Neural progenitor cell (in vitro differentiated cells): Measurements from ENCODE around the gene TNNT3. TPM values are rescaled to one million over a fixed set of nuclear protein-coding genes. Genes with fewer than 3 reads are reported as not detected.

ENCODE experiments used
- DNase-seq: peaks from one replicate; pipeline ENCODE4 v3.0.0-alpha.2; 2016; ENCODE audit warnings: low spot score
- H2AFZ ChIP-seq: fragments of 200-600 bp; sonication (generic); replicated peaks from 2 replicates; pipeline ENCODE4 v1.6.1; 2016; ENCODE audit warnings: antibody characterized with exemption
- H3F3A ChIP-seq: fragments of 200-600 bp; sonication (generic); 2 replicates; pipeline ENCODE4 v1.6.1; 2016; ENCODE audit warnings: antibody characterized with exemption, low read depth
- H3K27ac ChIP-seq: fragments of 200-600 bp; sonication (generic); 2 replicates; pipeline ENCODE4 v1.5.1; 2016; ENCODE audit warnings: mild to moderate bottlenecking
- H3K27me3 ChIP-seq: fragments of 200-600 bp; sonication (generic); 2 replicates; pipeline ENCODE4 v1.6.1; 2016; ENCODE audit warnings: mild to moderate bottlenecking, moderate library complexity
- H3K36me3 ChIP-seq: fragments of 200-600 bp; sonication (generic); 2 replicates; pipeline ENCODE4 v1.5.1; 2016
- H3K4me1 ChIP-seq: fragments of 200-600 bp; sonication (generic); 2 replicates; pipeline ENCODE4 v1.6.1; 2016; ENCODE audit warnings: mixed run types
- H3K4me2 ChIP-seq: fragments of 200-600 bp; sonication (generic); 2 replicates; pipeline ENCODE4 v1.6.1; 2016
- H3K4me3 ChIP-seq: fragments of 200-600 bp; sonication (generic); 2 replicates; pipeline ENCODE4 v1.5.1; 2016
- H3K79me2 ChIP-seq: fragments of 200-600 bp; sonication (generic); 2 replicates; pipeline ENCODE4 v1.6.1; 2016; ENCODE audit warnings: low read depth
- H3K9ac ChIP-seq: fragments of 200-600 bp; sonication (generic); 2 replicates; pipeline ENCODE4 v1.6.1; 2016
- H3K9me3 ChIP-seq: fragments of 200-600 bp; sonication (generic); 2 replicates; pipeline ENCODE4 v1.5.1; 2016; ENCODE audit warnings: low read depth
- H4K20me1 ChIP-seq: fragments of 200-600 bp; sonication (generic); 2 replicates; pipeline ENCODE4 v1.6.1; 2016; ENCODE audit warnings: low read depth
- H3K27ac Mint-ChIP-seq: 3 replicates; pipeline ENCODE4 v1.8.0; 2021; ENCODE audit warnings: mixed read lengths
- H3K27me3 Mint-ChIP-seq: 2 replicates; pipeline ENCODE4 v1.8.0; 2022; ENCODE audit warnings: low read depth, mild to moderate bottlenecking, inconsistent platforms, moderate library complexity, mixed read lengths; ENCODE audit not compliant: insufficient read depth
- H3K36me3 Mint-ChIP-seq: 3 replicates; pipeline ENCODE4 v1.8.0; 2021; ENCODE audit warnings: mixed read lengths
- H3K4me1 Mint-ChIP-seq: 3 replicates; pipeline ENCODE4 v1.8.0; 2021; ENCODE audit warnings: mixed read lengths
- H3K4me3 Mint-ChIP-seq: 3 replicates; pipeline ENCODE4 v1.8.0; 2021; ENCODE audit warnings: mild to moderate bottlenecking, moderate library complexity, mixed read lengths
- H3K9me3 Mint-ChIP-seq: 3 replicates; pipeline ENCODE4 v1.8.0; 2020; ENCODE audit warnings: mixed read lengths
- EZH2 ChIP-seq: fragments of 200-600 bp; sonication (generic); IDR thresholded peaks from 2 replicates; pipeline ENCODE4 v1.6.1; 2017; ENCODE audit warnings: antibody characterized with exemption, mild to moderate bottlenecking, moderate library complexity
- EZH2phosphoT487 ChIP-seq: fragments of 200-600 bp; sonication (generic); IDR thresholded peaks from 2 replicates; pipeline ENCODE4 v1.6.1; 2017; ENCODE audit warnings: antibody characterized with exemption
- total RNA-seq: library from RNA; depleted of rRNA; stranded (reverse); fragments of >200 nt; gene quantifications from 2 replicates; pipeline ENCODE4 v1.2.3, GENCODE V29; 2015; ENCODE audit warnings: low replicate concordance
- TF ChIP-seq, protein P1 (sequence below): fragments of 200-600 bp; sonication (generic); IDR thresholded peaks from 2 replicates; pipeline ENCODE4 v1.5.1; 2017; ENCODE audit warnings: antibody characterized with exemption, mild to moderate bottlenecking

The TNNT3 gene
- total RNA-seq, 1 donor from 2014 or later, result 0.92 TPM

DNA sequence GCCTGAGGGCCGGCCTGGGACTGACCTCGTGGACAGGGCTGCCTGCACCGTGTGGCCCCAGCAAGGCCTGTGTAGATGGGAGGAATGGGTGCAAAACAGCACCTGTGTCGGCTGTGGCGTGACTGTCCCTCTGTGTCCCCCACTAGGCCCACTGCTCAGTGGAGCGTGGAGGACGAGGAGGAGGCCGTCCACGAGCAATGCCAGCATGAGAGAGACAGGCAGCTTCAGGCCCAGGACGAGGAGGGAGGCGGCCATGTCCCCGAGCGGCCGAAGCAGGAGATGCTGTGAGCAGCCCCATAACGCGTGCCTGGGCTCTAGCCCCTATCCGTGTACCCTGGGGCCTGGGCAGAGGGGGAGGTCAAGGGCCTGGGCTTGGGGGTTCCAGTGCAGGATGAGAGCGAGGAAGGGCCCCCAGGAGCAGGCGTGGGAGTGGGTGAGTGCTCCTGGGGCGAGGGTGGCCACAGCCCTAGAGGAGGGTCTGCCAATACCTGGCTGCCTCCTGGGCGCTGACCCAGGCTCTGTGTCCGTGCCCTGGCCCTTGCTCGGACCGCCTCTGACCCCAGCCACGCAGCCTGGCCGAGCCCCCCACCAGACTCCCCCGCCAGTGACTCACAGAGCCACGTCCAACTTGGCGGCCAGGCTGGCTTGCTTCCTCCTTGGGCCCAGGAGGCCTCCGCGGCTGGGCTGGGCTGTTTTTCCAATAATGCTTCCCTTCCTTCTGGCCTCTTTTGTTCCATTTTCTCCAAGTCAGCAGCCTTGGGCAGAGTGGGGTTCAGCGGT is 39.4 kb upstream of the TNNT3 start:
- peaks cover 4% of the 10 kb centered on the region for H3K27me3 Mint-ChIP-seq
- Histone ChIP-seq H4K20me1 (no peaks in the 10 kb centered on the region), H3K79me2 (no peaks in the 10 kb centered on the region), H3K4me1 (peaks cover 6% of the 10 kb centered on the region), H3K4me3 (no peak overlapping the region), H2AFZ (no peak overlapping the region), H3K36me3 (no peaks in the 10 kb centered on the region), H3K27me3 (no peaks in the 10 kb centered on the region), H3K4me2 (no peak overlapping the region), H3K27ac (no peak overlapping the region), H3F3A (no peaks in the 10 kb centered on the region), H3K9ac (no peak overlapping the region), H3K9me3 (no peaks in the 10 kb centered on the region)
- H3K9me3 Mint-ChIP-seq, result no peaks in the 10 kb centered on the region
- no peak for DNase-seq
- no peaks in the 10 kb centered on the region for H3K36me3 Mint-ChIP-seq
- no peak overlapping the region for H3K4me3 Mint-ChIP-seq
- peaks cover 11% of the 10 kb centered on the region for H3K4me1 Mint-ChIP-seq
- TF ChIP-seq, protein P1, sequence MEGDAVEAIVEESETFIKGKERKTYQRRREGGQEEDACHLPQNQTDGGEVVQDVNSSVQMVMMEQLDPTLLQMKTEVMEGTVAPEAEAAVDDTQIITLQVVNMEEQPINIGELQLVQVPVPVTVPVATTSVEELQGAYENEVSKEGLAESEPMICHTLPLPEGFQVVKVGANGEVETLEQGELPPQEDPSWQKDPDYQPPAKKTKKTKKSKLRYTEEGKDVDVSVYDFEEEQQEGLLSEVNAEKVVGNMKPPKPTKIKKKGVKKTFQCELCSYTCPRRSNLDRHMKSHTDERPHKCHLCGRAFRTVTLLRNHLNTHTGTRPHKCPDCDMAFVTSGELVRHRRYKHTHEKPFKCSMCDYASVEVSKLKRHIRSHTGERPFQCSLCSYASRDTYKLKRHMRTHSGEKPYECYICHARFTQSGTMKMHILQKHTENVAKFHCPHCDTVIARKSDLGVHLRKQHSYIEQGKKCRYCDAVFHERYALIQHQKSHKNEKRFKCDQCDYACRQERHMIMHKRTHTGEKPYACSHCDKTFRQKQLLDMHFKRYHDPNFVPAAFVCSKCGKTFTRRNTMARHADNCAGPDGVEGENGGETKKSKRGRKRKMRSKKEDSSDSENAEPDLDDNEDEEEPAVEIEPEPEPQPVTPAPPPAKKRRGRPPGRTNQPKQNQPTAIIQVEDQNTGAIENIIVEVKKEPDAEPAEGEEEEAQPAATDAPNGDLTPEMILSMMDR, result no peak
- TF ChIP-seq EZH2, result no peak
- no peak for TF ChIP-seq EZH2phosphoT487
- peak overlapping the region; percentile 60 for H3K27ac Mint-ChIP-seq

DNA sequence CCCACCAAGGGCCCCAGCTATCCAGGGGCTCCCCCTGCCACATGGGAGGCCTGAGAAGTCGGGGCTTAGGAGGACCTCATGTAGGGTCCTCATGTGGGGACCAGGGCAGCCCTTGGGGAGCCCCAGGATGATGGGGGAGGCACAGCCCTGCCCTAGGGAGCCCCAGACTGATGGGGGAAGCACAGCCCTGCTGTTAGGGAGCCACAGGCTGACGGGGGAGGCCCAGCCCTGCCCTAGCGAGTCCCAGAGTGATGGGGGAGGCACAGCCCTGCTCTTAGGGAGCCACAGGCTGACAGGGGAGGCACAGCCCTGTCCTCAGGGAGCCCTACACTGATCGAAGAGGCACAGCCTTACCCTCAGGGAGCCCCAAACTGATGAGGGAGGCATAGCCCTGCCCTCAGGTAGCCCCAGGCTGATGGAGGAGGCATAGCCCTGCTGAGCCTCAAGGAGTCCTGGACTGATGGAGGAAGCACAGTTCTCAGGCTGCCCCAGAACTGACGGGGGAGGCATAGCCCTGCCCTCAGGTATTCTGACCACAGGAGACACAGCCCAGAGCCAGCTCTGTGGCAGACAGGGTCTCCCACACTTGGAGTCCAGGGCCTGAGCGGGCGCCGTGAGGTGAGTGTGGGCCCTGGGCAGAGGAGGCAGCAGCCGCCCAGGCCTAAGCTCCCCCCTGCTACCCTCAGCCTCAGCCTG is 38.6 kb upstream of the TNNT3 start:
- no peaks in the 10 kb centered on the region for H3K79me2 ChIP-seq
- no peaks in the 10 kb centered on the region for H4K20me1 ChIP-seq
- H2AFZ ChIP-seq, result no peak overlapping the region
- no peaks in the 10 kb centered on the region for H3F3A ChIP-seq
- no peak overlapping the region for H3K4me3 Mint-ChIP-seq
- no peak overlapping the region for H3K4me2 ChIP-seq
- peaks cover 6% of the 10 kb centered on the region for H3K4me1 ChIP-seq
- H3K9me3 ChIP-seq, result no peaks in the 10 kb centered on the region
- H3K36me3 Mint-ChIP-seq, result no peaks in the 10 kb centered on the region
- H3K27ac ChIP-seq, result no peak overlapping the region
- no peak for DNase-seq
- H3K9ac ChIP-seq, result no peak overlapping the region
- no peaks in the 10 kb centered on the region for H3K9me3 Mint-ChIP-seq
- no peaks in the 10 kb centered on the region for H3K36me3 ChIP-seq
- H3K27me3 ChIP-seq, result peaks cover 5% of the 10 kb centered on the region
- no peak overlapping the region for H3K27ac Mint-ChIP-seq
- H3K27me3 Mint-ChIP-seq, result peaks cover 2% of the 10 kb centered on the region
- H3K4me3 ChIP-seq, result no peak overlapping the region
- peaks cover 8% of the 10 kb centered on the region for H3K4me1 Mint-ChIP-seq
- no peak for TF ChIP-seq EZH2phosphoT487
- TF ChIP-seq, protein P1, result no peak
- TF ChIP-seq EZH2, result no peak

DNA sequence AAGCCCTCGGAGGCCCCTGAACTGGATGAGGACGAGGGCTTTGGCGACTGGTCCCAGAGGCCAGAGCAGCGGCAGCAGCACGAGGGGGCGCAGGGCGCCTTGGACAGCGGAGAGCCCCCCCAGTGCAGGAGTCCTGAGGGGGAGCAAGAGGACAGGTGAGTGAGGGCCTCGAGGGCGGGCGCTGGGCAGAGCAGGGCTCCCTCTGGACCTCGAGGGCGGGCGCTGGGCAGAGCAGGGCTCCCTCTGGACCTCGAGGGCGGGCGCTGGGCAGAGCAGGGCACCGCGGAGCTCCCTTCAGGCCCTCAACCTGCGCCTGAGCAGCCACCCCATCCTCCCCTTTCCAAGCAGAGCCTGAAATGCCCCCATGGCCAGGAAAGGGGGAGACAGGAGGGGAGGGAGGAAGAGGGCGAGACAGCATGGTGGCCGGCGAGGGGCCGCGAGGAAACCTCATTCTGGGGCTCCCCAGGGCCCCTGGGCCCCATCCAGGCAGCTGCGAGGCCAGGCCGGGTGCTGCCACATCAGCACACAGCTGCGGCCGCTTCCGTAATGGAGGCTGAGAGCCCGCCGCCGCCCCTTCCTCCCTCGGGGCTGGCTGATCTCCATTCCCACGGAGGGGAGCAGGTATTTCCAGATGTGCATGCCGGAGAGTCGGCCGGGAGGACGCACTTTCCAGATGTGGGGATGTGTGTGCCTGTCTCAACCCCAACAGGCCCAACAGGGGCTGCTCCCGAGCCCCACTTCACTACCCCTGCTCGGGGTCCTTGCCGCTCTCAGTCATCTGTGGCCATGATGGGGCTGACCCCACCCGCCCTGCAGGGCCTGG is 37.9 kb upstream of the TNNT3 start:
- Mint-ChIP-seq H3K4me1 (peaks cover 8% of the 10 kb centered on the region), H3K27me3 (peaks cover 2% of the 10 kb centered on the region), H3K9me3 (no peaks in the 10 kb centered on the region), H3K27ac (no peak overlapping the region), H3K4me3 (no peak overlapping the region), H3K36me3 (no peaks in the 10 kb centered on the region)
- Histone ChIP-seq H3K4me2 (no peak overlapping the region), H4K20me1 (no peaks in the 10 kb centered on the region), H3K4me1 (peaks cover 6% of the 10 kb centered on the region), H3K4me3 (no peak overlapping the region), H3K36me3 (no peaks in the 10 kb centered on the region), H3K27ac (no peak overlapping the region), H3K9me3 (no peaks in the 10 kb centered on the region), H3F3A (no peaks in the 10 kb centered on the region), H3K9ac (no peak overlapping the region), H3K27me3 (peaks cover 7% of the 10 kb centered on the region), H3K79me2 (no peaks in the 10 kb centered on the region), H2AFZ (peak overlapping the region; percentile 43)
- DNase-seq, result no peak
- TF ChIP-seq EZH2, result no peak
- TF ChIP-seq, protein P1, result no peak
- TF ChIP-seq EZH2phosphoT487, result no peak
